Right lobe of liver (tissue), 6 donors: ENCODE measurements around the gene PRMT2. TPM values are rescaled to one million over a fixed set of nuclear protein-coding genes. Genes with fewer than 3 reads are reported as not detected.

Experiments used
- ATAC-seq, 4 donors: fragments of 200-7000 bp; cut with Tn5 transposase; one replicate each; pipeline ENCODE4 v1.9.1; 2020; ENCODE audit warnings: mild to moderate bottlenecking in 4 of 4, moderate library complexity in 4 of 4
- DNase-seq, 3 donors: peaks; one replicate each; pipeline ENCODE4 v3.0.0-alpha.2; 2020
- H3K27ac ChIP-seq, 3 donors: fragments of 200-600 bp; one replicate each; pipeline ENCODE4 v1.8.0; 2022
- H3K27me3 ChIP-seq, 2 donors: fragments of 200-600 bp; one replicate each; pipeline ENCODE4 v1.8.0; 2022
- H3K36me3 ChIP-seq, 4 donors: fragments of 200-600 bp; sonication (generic) in 1 of 4; one replicate each; pipeline versions ENCODE4 v1.5.1 to v1.8.0; 2017 to 2022; ENCODE audit warnings: control low read depth in 1 of 4
- H3K4me1 ChIP-seq, 4 donors: fragments of 200-600 bp; sonication (generic) in 1 of 4; one replicate each; pipeline versions ENCODE4 v1.5.1 to v1.8.0; 2017 to 2022; ENCODE audit warnings: control low read depth in 1 of 4
- H3K4me3 ChIP-seq, 3 donors: fragments of 200-600 bp; one replicate each; pipeline ENCODE4 v1.8.0; 2022
- H3K9me3 ChIP-seq, 4 donors: fragments of 200-600 bp; sonication (generic) in 1 of 4; one replicate each; pipeline versions ENCODE4 v1.5.1 to v1.8.0; 2017 to 2022; ENCODE audit warnings: control low read depth in 1 of 4
- POLR2A ChIP-seq: fragments of 450-650 bp; IDR thresholded peaks from one replicate; pipeline ENCODE4 v1.6.1; 2017; ENCODE audit warnings: antibody characterized with exemption, mild to moderate bottlenecking
- WGBS: methylation state at CpG from one replicate; pipeline ENCODE4 v1.1.6; 2018; ENCODE audit warnings: low coverage, low lambda C conversion rate; ENCODE audit not compliant: insufficient coverage; ENCODE audit errors: missing lambda C conversion rate; 5-methylcytosine and 5-hydroxymethylcytosine counted together
- intact Hi-C, 2 donors: fragments of 100-400 bp; cut with DNase I; formaldehyde crosslinking; loops; one replicate each; pipeline versions ENCODE4 v1.11.2 to v1.14.1; 2022
- total RNA-seq, 6 experiments: library from RNA; depleted of rRNA in 2 of 6; stranded (reverse); fragments of >200 nt in 2 of 6; fragmentation: NEBNext Ultra II Directional in 3 of 6; extraction: Animal tissue kit (Norgen Biotek cat#: 25700) in 3 of 6; gene quantifications; one replicate each; pipeline versions ENCODE4 v1.1.0 to v1.2.4, GENCODE V29; 2016 to 2023
- TF ChIP-seq, protein P1 (sequence below), 4 donors: fragments of 200-600 bp in 3 of 4; fragments of 450-650 bp in 1 of 4; IDR thresholded peaks; one replicate each; pipeline versions ENCODE4 v1.5.1 to v1.8.0; 2016 to 2022; ENCODE audit warnings: antibody characterized with exemption in 4 of 4, mild to moderate bottlenecking in 2 of 4
- donor health status: DM: no; HTN: yes; CAD: no.
- donor health status: DM: no; HTN: no; CAD: no.
- donor health status: DM: no; HTN: no; CAD: no.
- donor health status: DM: no; HTN: yes; CAD: no.
- donor health status: DM: no; HTN: yes; CAD: no.

The PRMT2 gene
- total RNA-seq, 6 experiments from 2014 or later: 12.4 to 28.0 (median 19.6) TPM

DNA sequence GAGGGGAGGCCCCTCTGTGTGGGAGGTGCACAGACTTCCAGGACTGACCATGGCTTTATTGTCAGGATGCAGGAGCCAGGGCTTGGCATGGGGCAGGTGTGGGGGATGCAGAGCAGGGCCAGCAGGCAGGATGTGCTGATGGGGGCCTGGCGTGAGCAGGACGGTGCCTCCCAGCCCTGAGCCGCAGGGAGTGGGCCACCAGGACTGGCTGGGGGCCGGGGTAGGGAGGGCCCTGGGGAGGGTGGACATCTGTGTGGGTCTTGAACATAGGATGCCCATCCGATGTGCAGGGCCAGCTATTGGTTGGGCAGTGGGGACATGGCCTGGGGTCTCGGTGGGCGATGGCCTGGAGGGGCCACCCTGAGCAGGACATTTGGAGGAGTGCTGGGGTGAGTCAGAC lies 15.6 kb downstream of the PRMT2 start:
- ATAC-seq (peak in 1 of 4 donors; percentile 39), DNase-seq (no peak)
- TF ChIP-seq, protein P1, sequence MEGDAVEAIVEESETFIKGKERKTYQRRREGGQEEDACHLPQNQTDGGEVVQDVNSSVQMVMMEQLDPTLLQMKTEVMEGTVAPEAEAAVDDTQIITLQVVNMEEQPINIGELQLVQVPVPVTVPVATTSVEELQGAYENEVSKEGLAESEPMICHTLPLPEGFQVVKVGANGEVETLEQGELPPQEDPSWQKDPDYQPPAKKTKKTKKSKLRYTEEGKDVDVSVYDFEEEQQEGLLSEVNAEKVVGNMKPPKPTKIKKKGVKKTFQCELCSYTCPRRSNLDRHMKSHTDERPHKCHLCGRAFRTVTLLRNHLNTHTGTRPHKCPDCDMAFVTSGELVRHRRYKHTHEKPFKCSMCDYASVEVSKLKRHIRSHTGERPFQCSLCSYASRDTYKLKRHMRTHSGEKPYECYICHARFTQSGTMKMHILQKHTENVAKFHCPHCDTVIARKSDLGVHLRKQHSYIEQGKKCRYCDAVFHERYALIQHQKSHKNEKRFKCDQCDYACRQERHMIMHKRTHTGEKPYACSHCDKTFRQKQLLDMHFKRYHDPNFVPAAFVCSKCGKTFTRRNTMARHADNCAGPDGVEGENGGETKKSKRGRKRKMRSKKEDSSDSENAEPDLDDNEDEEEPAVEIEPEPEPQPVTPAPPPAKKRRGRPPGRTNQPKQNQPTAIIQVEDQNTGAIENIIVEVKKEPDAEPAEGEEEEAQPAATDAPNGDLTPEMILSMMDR (IDR thresholded peaks at IDR 0.05): no peak
- no peaks in the 10 kb centered on the region for H3K27me3 ChIP-seq
- H3K4me1 ChIP-seq: no peaks in the 10 kb centered on the region
- H3K36me3 ChIP-seq: peaks cover 11 to 63% (median 25%) of the 10 kb centered on the region in 4 donors
- no CpG with 5 or more reads among the region's 7 CpGs for WGBS
- H3K9me3 ChIP-seq: peaks cover 0 to 2% (median 0%) of the 10 kb centered on the region in 4 donors
- H3K4me3 ChIP-seq: no peak overlapping the region
- intact Hi-C loops: no loop called here
- H3K27ac ChIP-seq: no peak overlapping the region

DNA sequence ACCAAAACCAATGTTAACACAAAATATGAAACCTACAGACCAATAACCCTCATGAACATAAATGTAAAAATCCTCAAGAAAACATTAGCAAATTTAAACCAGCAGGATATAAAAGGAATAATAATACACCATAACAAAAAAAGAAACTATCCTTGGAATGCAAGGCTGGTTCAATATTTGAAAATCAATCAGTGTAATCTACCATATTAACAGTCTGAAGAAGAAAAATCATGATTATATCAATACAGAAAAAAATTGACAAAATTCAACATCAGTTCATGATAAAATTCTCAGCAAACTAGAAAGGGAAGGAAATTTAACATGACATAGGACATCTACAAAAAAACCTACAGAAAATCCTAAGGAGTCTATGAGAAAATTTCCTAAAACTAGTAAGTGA lies 19.8 kb downstream of the PRMT2 start:
- no peak for DNase-seq
- Histone ChIP-seq H3K4me3 (no peak overlapping the region), H3K9me3 (peaks cover 0 to 6% (median under 1%) of the 10 kb centered on the region in 4 donors), H3K4me1 (no peaks in the 10 kb centered on the region), H3K27ac (no peak overlapping the region), H3K36me3 (peaks cover 5 to 36% (median 9%) of the 10 kb centered on the region in 4 donors), H3K27me3 (no peaks in the 10 kb centered on the region)
- intact Hi-C loops: no loop called here
- no peak for ATAC-seq
- TF ChIP-seq, protein P1 (IDR thresholded peaks at IDR 0.05): no peak
- no peak for TF ChIP-seq POLR2A

DNA sequence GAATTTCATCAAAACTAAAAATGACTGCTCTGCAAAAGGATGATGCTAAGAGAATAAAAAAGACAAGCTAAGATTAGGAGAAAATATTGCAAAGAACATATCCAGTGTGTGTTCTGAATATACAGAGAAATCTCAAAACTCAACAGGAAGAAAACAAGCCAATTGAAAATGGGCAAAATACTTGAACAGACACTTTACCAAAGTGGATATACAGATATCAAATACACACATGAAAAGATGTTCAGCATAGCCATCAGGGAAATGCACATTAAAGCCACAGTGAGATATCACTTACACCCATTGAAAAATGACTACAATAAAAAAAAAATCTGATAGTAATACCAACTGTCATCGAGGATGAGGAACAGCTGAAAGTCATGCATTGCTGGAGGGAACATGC lies 21.3 kb downstream of the PRMT2 start:
- peaks cover 0 to 6% (median under 1%) of the 10 kb centered on the region in 4 donors for H3K9me3 ChIP-seq

DNA sequence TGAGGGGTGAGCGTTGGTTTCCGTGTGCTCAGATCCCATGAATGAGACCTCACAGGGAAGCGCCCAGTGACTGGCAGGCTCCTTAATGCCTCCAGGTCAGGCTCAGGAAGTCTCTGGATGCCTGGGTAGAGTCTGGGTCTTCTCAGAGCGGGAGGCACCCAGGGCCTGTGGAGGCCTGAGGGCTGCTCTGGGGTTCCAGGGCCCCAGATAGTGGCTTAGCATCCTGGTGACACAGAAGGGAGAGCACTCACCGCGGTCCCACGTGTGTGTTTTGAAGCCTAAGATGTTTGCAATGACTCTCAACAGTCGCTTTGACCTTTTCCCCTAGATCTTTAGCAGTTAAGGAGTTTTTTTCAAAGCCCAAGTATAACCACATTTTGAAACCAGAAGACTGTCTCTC lies 25.0 kb downstream of the PRMT2 start:
- intact Hi-C loops: no loop called here
- TF ChIP-seq, protein P1 (IDR thresholded peaks at IDR 0.05): no peak
- no peak for TF ChIP-seq POLR2A
- H3K4me3 ChIP-seq: no peak overlapping the region
- H3K36me3 ChIP-seq: peaks cover 0 to 5% (median 0%) of the 10 kb centered on the region in 4 donors
- no peaks in the 10 kb centered on the region for H3K4me1 ChIP-seq
- 79% methylated on average over 7 of the region's 8 CpGs for WGBS
- H3K27ac ChIP-seq: no peak overlapping the region
- H3K9me3 ChIP-seq: peaks cover 0 to 6% (median under 1%) of the 10 kb centered on the region in 4 donors
- ATAC-seq (no peak), DNase-seq (no peak)
- H3K27me3 ChIP-seq: no peaks in the 10 kb centered on the region

More for the DNA sequence above, 21.3 kb downstream of the PRMT2 start:
- WGBS: 100% methylated on average over 1 of the region's 1 CpG
- H3K27me3 ChIP-seq: no peaks in the 10 kb centered on the region
- TF ChIP-seq, protein P1 (IDR thresholded peaks at IDR 0.05): no peak
- no peak for TF ChIP-seq POLR2A
- no peak for DNase-seq
- no peak overlapping the region for H3K4me3 ChIP-seq
- H3K36me3 ChIP-seq: peaks cover 5 to 24% (median 8%) of the 10 kb centered on the region in 4 donors
- no peaks in the 10 kb centered on the region for H3K4me1 ChIP-seq
- no peak overlapping the region for H3K27ac ChIP-seq
- intact Hi-C loops: no loop called here
- ATAC-seq: no peak

DNA sequence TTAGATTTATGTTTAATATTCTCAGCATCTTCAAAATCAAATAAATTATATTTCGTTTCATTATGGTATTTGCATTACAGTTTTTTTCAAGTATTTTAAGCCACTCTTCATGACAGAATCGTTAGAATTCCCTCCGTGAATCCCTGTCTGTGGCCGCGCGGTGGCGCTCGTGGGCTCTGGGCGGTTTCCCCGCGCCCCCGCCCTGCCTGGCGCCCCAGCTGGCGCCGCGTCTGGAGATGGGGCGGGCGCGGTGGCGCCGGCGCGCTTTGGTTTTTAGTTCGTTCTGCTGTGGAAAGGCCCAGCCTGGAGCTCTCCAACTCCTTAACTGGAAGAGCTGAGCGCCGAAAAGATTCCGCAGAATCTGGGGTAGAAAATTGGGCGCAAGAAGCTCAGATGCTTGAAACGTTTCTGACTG lies 25.7 kb downstream of the PRMT2 start:
- 26% methylated on average over 28 of the region's 29 CpGs for WGBS
- Histone ChIP-seq H3K27ac (no peak overlapping the region), H3K36me3 (peaks cover 0 to 5% (median 0%) of the 10 kb centered on the region in 4 donors), H3K27me3 (no peaks in the 10 kb centered on the region), H3K4me1 (no peaks in the 10 kb centered on the region), H3K9me3 (peaks cover 0 to 6% (median 0%) of the 10 kb centered on the region in 4 donors), H3K4me3 (no peak overlapping the region)
- intact Hi-C loops: no loop called here
- ATAC-seq (peak; percentile 46 to 88 (median 62)), DNase-seq (no peak)
- TF ChIP-seq POLR2A: no peak
- TF ChIP-seq, protein P1 (IDR thresholded peaks at IDR 0.05): peak; percentile 36 to 72 (median 52)
